ENCODE data around the gene SLC38A3. TPM values are rescaled to one million over a fixed set of nuclear protein-coding genes. Genes with fewer than 3 reads are reported as not detected.
A peak's percentile ranks its signal among the peaks of the same experiment; 100 is the strongest.

SLC38A3 gene
- total and polyA plus RNA-seq, 2 donors (not counting 3 experiments of a cell fraction or from before 2014, with no cell fraction given): 0.60 to 1.1 TPM

- H3K27ac ChIP-seq (ENCODE audit: insufficient read depth, low read depth, low read length): no peak overlapping the region
- intact Hi-C loops (cut with micrococcal nuclease): no loop called here
- no peak for FAIRE-seq
- no TSS peak for BruUV-seq (replicated peaks)
- no peak for TF ChIP-seq POLR2AphosphoS5 (IDR thresholded peaks at IDR 0.05; ENCODE audit: insufficient read depth, low read depth, low read length)
- H3K9me1 ChIP-seq (replicated peaks; ENCODE audit: control insufficient read depth, extremely low read depth, insufficient read depth, low read length): no peaks in the 10 kb centered on the region
- dilution Hi-C loops (cut with MboI; ENCODE audit: extremely low pct_ligation_motif_present, low sequenced_read_pairs): no loop called here
- no peaks in the 10 kb centered on the region for H4K20me1 ChIP-seq (replicated peaks; ENCODE audit: control insufficient read depth, extremely low read depth, insufficient read depth, low read length)
- no peak overlapping the region for H2AFZ ChIP-seq (ENCODE audit: low read depth, low read length)
- no peak overlapping the region for H3K4me3 ChIP-seq (replicated peaks in 1 of 3; ENCODE audit: insufficient read depth in 1 of 3, low read depth in 1 of 3, low read length in 3 of 3)
- no peak overlapping the region for H3K9ac ChIP-seq (replicated peaks; ENCODE audit: extremely low read depth, insufficient read depth, low read length)
- no peak overlapping the region for H3K4me2 ChIP-seq (ENCODE audit: insufficient read depth, low read length)
- no peaks in the 10 kb centered on the region for H3K27me3 ChIP-seq (ENCODE audit: control insufficient read depth in 2 of 2, insufficient read depth in 2 of 2, low read length in 2 of 2)
- DNase-seq (ENCODE audit: low read depth, low spot score): no peak
- CTCF ChIA-PET: interaction anchor here (0.7 to 3.0 kb wide), 5 partner anchors 9 to 71 kb away, joined by 3 to 17 read pairs (median 3); partner anchors contain the start of gene GNAI2
- H3K9me3 ChIP-seq (replicated peaks; ENCODE audit: control insufficient read depth, insufficient read depth, low read length): no peaks in the 10 kb centered on the region
- POLR2A ChIA-PET: interaction anchor here (0.9 to 1.3 kb wide), 2 partner anchors 7 to 15 kb away, joined by 3 to 4 read pairs; no protein-coding TSS in a partner anchor
- peaks cover 88% of the 10 kb centered on the region for H3K4me1 ChIP-seq (ENCODE audit: control insufficient read depth, extremely low read depth, insufficient read depth, low read length)
- H3K36me3 ChIP-seq (ENCODE audit: control insufficient read depth in 2 of 2, extremely low read depth in 1 of 2, insufficient read depth in 2 of 2, low read length in 2 of 2): peaks cover 6 to 45% of the 10 kb centered on the region in 2 experiments
- peaks cover 85% of the 10 kb centered on the region for H3K79me2 ChIP-seq (ENCODE audit: control insufficient read depth, insufficient read depth, low read length)
These were observed 45.4 kb downstream of the SLC38A3 start for GRCh38 chr3:50250514-50250913.

DNA sequence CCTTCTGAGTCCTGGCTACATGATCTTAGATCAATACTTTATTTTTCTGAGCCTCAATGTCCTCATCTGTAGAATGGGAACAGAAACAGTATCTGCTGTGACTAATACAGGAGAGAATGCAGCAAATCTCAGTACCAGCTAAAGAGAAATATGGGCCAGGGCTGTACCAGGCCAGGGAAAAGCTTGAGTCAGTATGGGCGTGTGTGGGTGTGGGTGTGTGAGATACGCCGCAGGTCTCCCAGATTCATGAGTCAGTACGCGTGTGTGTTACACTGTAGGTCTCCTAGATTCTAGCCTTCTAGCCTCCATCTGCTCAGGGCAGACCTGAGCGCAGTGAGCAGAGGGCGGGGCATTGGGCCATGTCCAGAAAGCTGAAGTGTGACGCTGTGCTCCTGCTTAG is 46.1 kb downstream of the SLC38A3 start:
- DNase-seq (ENCODE audit: low read depth, low spot score): peak; percentile 65
- intact Hi-C loops (cut with micrococcal nuclease): no loop called here
- no peak overlapping the region for H3K4me3 ChIP-seq (replicated peaks in 1 of 3; ENCODE audit: insufficient read depth in 1 of 3, low read depth in 1 of 3, low read length in 3 of 3)
- H3K9ac ChIP-seq (replicated peaks; ENCODE audit: extremely low read depth, insufficient read depth, low read length): no peak overlapping the region
- H3K4me2 ChIP-seq (ENCODE audit: insufficient read depth, low read length): no peak overlapping the region
- TF ChIP-seq EZH2 (IDR thresholded peaks at IDR 0.05; ENCODE audit: borderline replicate concordance, low read depth, low read length, severe bottlenecking): no peak
- peak; percentile 66 for TF ChIP-seq POLR2AphosphoS5 (IDR thresholded peaks at IDR 0.05; ENCODE audit: insufficient read depth, low read depth, low read length)
- TF ChIP-seq JUN (IDR thresholded peaks at IDR 0.05; ENCODE audit: borderline replicate concordance, insufficient read depth, insufficient read length, low read depth): peak; percentile 35
- TF ChIP-seq POLR2A (IDR thresholded peaks at IDR 0.05; ENCODE audit: low read depth, low read length): no peak
- no peak for TF ChIP-seq GATA2 (IDR thresholded peaks at IDR 0.05; ENCODE audit: insufficient read depth, insufficient read length, low read depth, low read length)
- TF ChIP-seq FOS (IDR thresholded peaks at IDR 0.05; ENCODE audit: borderline replicate concordance, insufficient read depth, low read length): peak; percentile 68
- no peak for TF ChIP-seq MYC (IDR thresholded peaks at IDR 0.05; ENCODE audit: low read depth, low read length)
- no peak for TF ChIP-seq CTCF (IDR thresholded peaks at IDR 0.05; ENCODE audit: extremely low read depth in 1 of 2, insufficient read depth in 1 of 2, low read depth in 1 of 2, low read length in 2 of 2)
- TF ChIP-seq MAX (IDR thresholded peaks at IDR 0.05; ENCODE audit: insufficient read depth, insufficient read length): no peak
- no peaks in the 10 kb centered on the region for H4K20me1 ChIP-seq (replicated peaks; ENCODE audit: control insufficient read depth, extremely low read depth, insufficient read depth, low read length)
- H2AFZ ChIP-seq (ENCODE audit: low read depth, low read length): no peak overlapping the region
- ChIA-PET POLR2A (interaction anchor here (0.9 kb wide), 1 partner anchor 8 kb away, joined by 4 read pairs; no protein-coding TSS in a partner anchor), CTCF (interaction anchor here (0.7 to 3.0 kb wide), 5 partner anchors 8 to 57 kb away, joined by 3 to 17 read pairs (median 4); no protein-coding TSS in a partner anchor)
- H3K79me2 ChIP-seq (ENCODE audit: control insufficient read depth, insufficient read depth, low read length): peaks cover 83% of the 10 kb centered on the region
- peak overlapping the region; percentile 50 for H3K27ac ChIP-seq (ENCODE audit: insufficient read depth, low read depth, low read length)
- H3K9me1 ChIP-seq (replicated peaks; ENCODE audit: control insufficient read depth, extremely low read depth, insufficient read depth, low read length): no peaks in the 10 kb centered on the region
- H3K36me3 ChIP-seq (ENCODE audit: control insufficient read depth in 2 of 2, extremely low read depth in 1 of 2, insufficient read depth in 2 of 2, low read length in 2 of 2): peaks cover 7 to 48% of the 10 kb centered on the region in 2 experiments
- no peaks in the 10 kb centered on the region for H3K27me3 ChIP-seq (ENCODE audit: control insufficient read depth in 2 of 2, insufficient read depth in 2 of 2, low read length in 2 of 2)
- dilution Hi-C loops (cut with MboI; ENCODE audit: extremely low pct_ligation_motif_present, low sequenced_read_pairs): no loop called here
- no peaks in the 10 kb centered on the region for H3K9me3 ChIP-seq (replicated peaks; ENCODE audit: control insufficient read depth, insufficient read depth, low read length)
- BruUV-seq (replicated peaks): no TSS peak
- peak; percentile 84 for FAIRE-seq
- peaks cover 82% of the 10 kb centered on the region for H3K4me1 ChIP-seq (ENCODE audit: control insufficient read depth, extremely low read depth, insufficient read depth, low read length)
